ENCODE measurements around the gene RGS5.

RGS5 gene

DNA sequence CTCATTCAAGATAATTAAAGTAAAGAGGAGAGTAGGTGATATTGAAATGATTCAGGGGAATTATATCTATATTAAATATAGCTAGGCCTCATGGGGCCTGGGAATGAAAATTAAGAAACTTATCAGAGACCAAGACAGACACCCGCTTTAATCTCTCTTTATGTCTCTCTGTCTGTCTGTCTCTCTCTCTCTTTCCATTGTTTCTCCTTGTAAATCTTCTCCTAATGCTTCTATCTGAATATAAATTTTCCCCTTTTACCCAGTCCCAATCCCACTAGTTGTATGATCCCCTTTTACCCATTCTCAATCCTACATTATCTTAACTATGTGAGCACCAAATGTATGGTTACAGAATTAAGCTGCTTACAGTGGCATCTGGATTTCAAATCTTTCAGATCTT is 61.2 kb downstream of the RGS5 start:
- DNase-seq: no peak

DNA sequence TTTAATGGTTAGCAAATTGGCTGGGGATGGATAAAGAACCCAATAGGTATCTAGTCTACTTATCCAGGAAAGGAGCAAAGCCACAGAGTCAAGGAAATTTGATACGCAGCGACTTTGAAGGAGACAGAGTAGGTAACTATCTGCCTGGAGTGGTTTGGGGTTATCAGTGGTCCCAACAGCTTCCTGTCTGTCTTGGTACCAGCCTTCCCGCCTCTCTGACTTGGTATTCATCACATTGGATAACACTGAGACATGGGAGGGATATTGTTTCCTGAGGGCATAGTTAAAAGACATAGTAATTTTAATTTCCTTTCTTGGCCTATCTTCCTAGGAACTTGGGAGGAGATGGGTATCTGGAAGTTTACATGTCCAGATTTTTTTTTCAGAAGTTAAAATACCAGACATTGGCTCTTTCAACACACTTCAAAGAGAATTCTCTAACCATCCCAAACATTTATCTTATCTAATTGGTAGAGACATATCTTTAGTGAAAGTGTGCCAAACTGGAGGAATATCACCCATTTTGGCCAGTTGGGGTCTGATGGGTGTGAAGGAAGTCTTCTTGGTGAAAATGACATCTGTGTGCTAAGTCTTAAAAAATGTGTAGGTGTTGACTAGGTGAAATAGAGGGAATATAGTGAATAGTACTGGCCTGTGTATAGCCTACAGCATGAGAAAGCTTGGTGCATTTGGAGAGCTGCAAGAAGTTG is 65.0 kb downstream of the RGS5 start:
- no peak for DNase-seq

DNA sequence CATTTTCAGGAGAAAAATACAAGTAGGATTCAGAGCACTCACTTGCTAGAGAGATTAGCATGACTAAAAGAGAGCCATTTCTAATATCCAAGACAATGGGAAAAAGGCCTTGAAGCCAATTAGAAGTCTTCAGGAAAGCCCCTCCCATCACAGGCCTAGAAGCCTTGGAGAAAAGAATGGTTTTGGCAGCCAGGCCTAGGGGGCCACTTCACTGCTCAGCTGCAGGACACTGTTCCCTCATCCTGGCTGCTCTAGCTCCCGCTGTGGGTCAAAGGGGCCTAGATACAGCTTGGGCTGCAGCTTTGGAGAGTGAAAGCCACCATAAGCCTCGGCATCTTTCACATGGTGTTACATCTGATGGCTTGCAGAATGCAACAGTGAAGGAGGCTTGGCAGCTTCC is 70.7 kb downstream of the RGS5 start:
- no peak for DNase-seq

DNA sequence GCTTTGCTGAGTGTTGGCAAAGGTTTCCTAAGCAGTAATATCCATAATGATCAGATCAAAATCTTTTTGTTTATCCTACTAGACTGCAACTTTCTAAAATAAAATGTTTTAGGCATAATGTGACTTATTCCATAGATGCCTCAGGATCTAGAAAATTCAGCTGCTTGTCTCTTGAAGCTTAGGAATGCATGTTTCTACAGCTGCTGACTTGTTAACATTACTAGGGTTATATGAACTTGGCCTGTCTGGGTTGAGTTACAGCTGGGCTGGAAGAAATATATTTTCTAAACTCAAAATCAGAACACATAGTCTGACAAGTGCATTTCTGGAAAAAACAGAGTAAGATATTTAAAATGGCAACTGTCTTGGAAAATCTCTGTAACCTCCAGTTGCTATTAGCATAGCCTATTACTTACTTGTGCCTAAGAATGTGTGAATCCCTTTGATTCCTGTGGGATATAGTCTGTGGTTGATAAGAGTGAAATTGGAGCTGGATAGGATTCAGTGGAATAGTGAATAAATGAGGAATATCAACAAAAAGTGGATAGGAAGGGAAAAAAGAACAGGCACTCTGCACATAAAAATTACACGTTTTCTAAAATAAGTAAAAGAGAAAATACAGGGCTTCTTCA is 72.4 kb downstream of the RGS5 start:
- no peak for DNase-seq

DNA sequence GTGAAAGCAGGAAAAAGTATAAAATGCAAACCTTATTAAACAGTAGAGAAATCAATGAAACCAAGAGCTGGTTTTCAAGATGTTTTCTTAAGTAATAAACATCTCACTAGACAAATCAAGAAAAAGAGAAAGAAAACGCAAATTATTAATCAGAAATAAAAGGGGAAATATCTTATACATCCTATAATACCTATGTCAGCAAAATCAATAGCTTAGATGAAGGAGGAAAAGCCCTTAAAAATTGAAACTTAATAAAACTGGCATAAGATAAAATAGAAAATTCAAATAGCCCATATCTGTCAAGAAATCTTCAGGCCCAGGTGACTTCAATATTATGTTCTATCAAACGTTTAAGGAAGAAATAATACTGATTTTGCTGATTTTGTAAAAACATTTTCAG is 74.4 kb downstream of the RGS5 start:
- DNase-seq: no peak

DNA sequence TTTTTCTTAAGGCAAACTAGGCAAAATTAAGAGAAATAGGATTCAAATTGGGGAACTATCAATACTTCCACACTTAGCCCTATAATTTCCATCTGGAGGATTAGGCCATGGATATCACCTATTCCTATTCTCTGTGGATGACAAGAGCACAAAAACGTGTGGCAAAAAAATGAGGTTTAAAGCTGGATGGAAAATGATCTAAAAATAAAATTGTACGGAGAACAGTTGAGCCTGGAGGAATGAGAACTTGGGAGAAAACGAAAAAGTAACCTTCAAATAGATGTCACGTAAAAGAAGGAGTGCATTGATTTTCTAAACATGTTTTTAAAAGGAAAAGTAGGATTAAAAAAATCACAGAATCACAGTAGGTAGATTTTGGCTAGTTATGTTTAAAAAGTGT is 77.9 kb downstream of the RGS5 start:
- no peak for DNase-seq

DNA sequence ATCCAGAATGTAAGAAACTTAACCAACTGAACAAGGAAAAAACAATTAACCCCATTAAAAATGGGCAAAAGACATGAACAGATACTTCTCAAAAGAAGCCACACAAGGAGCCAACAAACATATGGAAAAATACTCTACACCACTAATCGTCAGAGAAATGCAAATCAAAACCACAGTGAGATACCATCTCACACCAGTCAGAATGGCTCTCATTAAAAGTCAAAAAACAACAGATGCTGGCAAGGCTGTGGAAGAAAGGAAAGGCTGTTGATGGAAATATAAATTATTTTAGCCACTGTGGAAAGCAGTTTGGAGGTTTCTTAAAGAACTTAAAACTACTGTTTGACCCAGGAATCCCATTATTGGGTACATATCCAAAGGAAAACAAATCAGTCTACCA is 82.3 kb downstream of the RGS5 start:
- DNase-seq: no peak

DNA sequence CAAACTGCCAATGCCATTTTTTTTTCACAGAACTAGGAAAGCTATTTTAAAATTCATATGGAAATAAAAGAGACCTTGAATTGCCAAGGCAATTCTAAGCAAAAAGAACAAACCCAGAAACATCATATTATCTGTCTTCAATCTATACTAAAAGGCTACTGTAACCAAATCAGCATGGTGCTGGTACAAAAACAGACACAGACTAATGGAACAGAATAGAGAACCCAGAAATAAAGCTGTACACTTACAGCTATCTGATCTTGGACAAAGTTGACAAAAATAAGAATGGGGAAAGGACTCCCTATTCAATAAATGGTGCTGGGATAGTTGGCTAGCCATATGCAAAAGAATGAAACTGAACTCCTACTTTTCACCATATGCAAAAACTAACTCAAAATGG is 83.0 kb downstream of the RGS5 start:
- DNase-seq: no peak

DNA sequence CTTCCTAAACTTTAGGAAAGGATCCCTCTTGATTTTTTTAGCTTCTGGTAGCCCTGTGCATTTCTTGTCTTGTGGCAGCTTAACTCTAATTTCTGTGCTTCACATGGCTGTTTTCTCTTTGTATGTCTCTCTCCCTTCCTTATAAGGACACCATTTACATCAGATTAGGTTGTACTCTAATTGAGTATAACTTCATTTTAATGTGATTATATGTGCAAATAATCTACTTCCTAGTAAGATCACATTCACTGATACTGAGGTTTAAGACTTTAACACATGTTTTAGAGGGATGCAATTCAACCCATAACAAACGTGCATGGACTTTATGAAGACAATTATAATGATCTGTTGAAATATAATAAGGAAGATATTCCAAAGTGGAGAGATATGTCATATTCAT is 86.8 kb downstream of the RGS5 start:
- no peak for DNase-seq

DNA sequence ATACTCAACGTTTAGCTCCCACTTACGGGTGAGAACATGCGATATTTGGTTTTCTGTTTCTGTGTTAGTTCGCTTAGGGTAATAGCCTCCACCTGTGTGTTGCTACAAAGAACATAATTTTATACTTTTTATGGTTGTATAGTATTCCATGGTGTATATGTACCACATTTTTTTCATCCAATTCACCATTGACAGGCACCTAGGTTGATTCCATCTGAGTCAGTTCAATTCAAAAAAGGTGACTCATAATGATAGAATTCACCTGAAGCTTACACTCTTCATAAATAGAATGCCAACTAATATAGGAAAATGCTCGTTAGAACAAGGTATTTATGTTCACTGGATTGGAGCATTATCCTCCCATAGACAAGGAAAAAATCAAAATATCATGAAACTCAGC is 95.1 kb downstream of the RGS5 start:
- no peak for DNase-seq

DNA sequence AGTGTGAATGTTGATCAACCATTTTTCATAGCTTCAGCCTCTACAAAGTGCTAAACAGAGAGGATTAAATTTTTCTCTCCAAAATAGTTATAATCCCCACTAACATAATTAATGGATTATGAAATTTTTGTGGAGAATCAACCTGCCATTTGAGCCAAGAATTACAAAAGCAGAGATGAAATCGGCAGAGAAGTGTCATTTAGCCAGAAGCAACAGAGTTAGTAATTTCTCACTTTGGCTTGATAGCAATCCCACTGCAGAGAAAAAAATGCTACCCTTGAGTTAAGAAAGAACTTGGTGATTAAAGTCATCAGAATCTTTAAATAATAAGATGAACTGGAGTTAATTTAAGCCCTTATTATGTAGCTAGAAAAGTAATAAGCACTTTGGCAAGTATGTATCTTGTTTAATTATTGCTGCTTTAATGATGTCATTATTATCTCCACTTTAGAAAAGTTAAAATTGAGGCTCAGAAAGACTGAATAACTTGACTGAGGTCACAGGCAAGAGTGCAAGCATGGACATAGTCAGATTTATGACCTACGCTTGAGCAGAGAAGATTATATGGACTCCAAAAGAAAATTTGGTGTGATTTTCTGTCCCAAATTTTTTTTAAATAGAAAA is 96.2 kb downstream of the RGS5 start:
- DNase-seq: no peak

DNA sequence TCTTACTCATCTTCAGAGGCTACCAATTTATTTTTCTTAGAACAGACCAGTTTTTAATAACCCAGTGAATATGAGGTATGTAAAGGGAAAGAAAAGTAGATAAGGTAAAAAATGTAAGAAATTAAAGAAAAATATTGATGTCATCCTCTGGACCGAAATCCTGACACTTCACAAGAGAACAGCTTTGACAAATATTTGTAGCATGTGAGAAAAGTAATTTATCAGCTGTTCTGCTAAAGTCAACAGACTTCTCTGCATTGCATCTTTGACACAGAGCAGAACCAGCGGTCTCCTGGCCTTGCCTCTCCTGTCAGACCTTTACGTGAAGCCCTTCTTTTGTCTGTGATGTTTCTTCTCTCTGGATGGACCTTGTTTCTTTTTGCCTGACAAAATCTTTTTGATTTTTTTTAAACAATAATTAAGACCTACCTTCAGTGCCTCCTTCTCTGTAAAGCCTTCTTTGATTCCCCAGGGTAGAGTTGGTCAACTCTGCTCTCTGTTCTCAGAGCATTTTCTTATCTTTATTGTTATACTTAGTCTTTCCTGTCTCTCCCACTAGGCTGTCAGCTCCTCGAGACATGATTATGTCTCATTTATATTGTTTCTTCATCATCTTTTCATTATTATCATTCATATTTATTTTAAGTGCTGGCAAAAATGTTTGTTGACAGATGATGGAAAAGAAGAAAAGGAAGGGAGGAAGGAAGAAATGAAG is 98.2 kb downstream of the RGS5 start:
- no peak for DNase-seq

DNA sequence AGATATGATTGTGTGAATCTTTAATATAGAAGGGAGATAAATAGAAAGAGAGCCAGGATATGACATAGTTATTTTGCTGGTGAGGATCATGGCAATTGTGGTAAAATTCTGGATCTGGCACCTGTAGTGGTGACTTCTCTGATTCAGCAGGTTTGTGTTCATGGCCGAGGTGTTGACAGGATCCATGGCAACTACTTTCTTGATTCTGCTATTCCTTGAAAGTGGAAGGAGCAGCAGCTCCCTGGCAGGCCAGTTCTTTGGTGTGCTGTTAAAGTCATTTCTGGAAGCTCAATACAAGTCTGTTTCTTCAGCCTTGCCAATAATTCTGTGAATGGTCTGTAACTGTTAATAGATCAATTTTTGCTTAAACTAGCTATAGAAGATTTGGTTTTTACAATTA is 100.1 kb downstream of the RGS5 start:
- DNase-seq: no peak

DNA sequence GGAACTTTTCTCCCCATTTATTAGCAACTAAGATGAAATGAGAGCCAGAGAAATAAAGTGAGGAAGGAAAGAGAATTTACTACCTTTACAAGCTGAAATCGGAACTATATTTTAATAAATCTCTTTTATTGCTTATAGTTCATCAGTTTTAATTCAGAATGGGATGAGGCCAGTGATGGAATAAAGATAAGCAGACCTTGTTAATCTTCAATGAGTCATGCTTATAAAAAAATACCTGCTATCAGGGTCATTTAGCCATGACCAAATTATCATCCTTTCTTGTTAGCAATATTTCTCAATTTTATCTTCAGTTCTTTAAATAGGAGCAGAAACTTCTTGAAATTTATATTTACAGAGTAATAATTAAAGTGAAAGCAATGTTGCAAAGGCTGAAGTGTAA is 107.5 kb downstream of the RGS5 start:
- no peak for DNase-seq

DNA sequence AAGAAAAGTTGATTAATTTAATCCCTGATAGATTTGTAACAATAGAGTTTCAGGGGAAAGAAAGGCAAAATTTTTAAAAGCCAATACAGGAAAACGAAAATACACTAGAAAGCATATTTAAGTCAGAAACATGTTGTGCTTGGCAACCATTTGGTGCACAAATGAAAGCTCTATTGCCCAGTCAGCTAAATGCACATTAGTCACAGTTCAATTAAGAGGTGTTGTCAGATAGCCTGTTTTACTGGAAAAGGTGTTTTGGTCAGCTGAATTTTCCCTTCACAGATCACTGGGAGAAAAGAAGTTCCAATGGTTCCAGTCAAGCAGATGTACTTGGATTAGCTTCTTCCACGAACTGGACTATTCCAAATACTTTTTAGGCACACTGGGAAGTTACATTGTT is 108.1 kb downstream of the RGS5 start:
- DNase-seq: no peak

DNA sequence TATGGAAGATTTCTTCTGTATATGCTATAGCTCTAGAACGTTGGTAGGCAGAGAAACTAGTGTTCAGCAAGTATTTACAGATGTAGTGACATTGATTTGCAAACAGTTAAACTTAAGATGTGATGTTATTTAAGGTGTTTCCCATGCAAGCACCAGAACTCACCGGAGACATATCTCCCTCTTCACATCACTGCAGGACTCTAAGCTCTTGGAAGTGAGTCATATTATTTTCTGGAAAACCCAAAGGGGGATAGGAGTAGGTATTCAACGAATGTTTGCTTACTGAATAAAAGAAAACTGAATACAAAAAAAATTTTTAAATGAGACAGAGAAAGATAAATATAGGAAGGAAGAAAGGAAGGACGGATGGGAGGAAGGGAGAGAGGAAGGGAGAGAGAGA is 108.5 kb downstream of the RGS5 start:
- DNase-seq: no peak

DNA sequence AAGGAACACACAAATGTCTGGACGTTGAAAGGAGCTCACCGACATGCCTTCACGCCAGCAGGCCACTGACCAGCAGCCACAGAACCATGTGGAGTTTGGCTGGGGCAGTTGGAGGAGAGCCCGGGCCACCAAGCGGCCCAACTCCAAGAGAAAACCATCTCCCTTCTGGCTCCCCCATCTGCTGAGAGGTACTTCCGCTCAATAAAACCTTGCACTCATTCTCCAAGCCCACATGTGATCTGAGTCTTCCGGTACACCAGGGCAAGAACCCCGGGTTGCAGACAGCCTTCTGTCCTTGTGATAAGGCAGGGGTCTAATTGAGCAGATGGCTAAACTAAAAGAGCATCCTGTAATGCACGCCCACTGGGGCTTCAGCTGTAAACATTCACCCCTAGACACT is 109.1 kb downstream of the RGS5 start:
- no peak for DNase-seq

DNA sequence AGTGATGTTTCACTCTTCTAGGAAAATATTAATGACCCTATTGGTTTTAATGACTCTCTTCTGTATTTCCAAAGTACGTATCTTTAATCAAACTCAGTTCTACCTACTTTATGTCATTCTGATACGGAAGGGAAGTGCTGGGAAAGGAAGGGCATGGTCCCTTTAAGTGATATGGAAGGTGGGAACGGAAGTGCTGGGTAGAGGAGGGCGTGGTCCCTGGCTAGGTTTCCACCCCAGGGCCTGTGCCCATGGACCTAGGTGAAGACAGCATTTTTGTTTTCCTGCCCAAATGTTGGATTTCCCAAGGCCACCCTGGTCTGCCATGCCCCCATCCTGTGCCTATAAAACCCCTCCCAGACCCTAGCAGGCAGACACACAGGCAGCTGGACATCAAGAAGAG is 109.5 kb downstream of the RGS5 start:
- DNase-seq: no peak

All from NCI-H510A (cell line).